HG03175 (cell line): ENCODE data around the gene ACTR3C.

Experiments used
- ATAC-seq: cut with Tn5 transposase; IDR thresholded peaks from one replicate; pipeline ENCODE4 v1.9.1; 2021; ENCODE audit warnings: mild to moderate bottlenecking, moderate library complexity; ENCODE audit not compliant: unreplicated experiment

The ACTR3C gene

DNA sequence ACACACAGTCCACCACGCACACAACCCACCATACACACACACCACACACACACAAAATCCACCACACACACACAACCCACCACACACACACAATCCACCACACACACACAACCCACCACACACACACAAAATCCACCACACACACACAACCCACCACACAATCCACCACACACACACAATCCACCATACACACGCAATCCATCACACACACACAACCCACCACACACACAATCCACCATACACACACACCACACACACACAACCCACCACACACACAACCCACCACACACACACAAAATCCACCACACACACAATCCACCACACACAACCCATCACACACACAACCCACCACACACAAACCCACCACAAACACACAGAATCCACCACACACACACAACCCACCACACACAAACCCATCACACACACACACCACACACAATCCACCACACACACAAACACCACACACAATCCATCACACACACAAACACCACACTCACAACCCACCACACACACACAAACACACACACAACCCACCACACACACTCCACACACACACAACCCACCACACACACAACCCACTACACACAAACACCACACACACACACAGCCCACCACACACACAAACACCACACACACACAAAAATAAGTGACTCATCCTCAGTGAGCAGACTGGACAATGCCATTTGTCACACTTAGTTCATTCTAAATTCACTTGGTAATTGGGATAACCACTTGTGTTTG lies 36.4 kb upstream of the ACTR3C start:
- ATAC-seq = no peak

DNA sequence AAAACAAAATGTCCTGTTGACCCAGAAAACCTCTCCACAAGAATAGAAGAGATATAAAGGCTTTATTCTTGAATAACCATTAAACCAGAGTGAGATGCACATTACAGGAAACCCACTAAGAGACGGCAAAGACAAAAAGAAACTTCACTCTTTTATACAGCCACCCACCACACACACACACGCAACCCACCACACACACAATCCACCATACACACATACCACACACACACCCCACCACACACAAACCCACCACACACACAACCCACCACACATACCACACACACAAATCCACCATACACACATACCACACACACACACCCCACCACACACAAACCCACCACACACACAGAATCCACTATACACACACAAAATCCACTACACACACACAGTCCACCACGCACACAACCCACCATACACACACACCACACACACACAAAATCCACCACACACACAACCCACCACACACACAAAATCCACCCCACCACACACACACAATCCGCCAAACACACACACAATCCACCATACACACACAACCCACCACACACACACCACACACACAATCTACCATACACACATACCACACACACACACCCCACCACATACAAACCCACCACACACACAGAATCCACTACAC lies 35.8 kb upstream of the ACTR3C start:
- ATAC-seq = no peak

GRCh38 chr7:150358433-150358832 lies 35.1 kb upstream of the ACTR3C start:
- ATAC-seq = no peak

DNA sequence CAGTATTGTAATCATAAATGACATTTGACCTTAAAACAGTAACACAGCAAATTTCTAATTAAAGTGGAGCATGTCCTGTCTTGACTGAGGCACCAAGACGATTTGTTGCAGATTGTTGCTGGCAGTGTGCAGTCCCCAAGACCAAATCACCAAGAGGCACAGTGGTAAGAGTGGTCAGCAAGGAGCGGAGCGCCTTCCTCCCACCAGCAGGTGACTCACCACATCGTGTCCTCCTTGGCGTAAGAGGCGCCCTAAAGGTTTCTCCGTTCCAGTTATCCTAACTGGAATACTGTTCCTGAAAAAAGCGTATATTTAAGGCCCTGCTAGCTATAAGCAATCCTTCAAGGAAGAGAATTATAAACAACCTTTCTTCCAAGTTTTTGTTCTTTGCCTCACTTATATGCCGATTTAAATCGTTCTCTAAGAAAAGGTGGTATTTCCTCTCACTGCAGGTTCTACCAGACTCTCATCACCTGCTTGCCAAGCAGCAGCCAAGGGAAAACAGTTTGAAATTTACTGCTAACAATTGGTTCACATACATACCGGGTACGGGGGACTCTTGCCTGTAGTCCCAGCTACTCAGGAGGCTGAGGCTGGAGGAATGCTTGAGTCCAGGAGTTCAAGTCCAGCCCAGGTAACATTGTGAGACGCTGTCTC lies 34.6 kb upstream of the ACTR3C start:
- ATAC-seq = no peak

DNA sequence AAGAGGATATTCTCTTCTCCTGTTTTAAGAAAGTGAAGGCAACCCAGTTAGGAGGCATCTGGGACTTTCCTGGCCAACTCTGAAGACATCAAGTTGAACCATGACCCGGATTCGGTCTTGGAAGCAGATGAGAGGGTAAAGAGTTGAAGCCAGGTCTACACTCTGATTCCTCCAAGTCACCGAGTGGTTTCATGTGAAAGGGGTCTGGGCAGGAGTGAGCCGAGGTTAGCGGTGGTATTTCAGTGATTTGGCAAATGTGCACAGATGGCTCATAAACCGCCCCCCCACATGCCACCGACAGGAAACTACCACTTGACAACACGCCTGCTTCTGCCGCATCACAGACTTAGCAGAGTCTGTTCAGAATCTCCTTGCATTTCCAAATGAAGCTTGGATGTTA lies 33.9 kb upstream of the ACTR3C start:
- peak; percentile 62 for ATAC-seq

- ATAC-seq = no peak
These were observed 33.0 kb upstream of the ACTR3C start for GRCh38 chr7:150356265-150356897.

DNA sequence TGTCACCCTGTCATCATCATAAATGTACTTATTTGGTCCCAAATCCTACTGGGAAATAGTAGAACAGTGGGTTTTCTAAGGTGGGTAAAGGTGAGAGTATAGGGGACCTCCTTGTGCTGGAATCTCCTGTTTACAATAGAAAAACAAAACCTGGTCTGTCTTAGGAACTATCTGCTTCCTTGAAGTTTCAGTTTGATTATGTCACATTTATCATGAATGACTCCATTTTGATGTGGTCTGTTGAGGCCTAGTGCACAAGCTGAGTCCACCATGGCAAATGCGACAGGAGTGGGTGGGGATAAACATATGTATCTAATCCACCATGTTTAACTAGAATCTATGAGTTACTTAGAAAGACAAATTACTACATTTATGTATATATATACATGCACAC lies 32.3 kb upstream of the ACTR3C start:
- no peak for ATAC-seq

- ATAC-seq = no peak
These were observed 28.3 kb upstream of the ACTR3C start for GRCh38 chr7:150351587-150352194.

DNA sequence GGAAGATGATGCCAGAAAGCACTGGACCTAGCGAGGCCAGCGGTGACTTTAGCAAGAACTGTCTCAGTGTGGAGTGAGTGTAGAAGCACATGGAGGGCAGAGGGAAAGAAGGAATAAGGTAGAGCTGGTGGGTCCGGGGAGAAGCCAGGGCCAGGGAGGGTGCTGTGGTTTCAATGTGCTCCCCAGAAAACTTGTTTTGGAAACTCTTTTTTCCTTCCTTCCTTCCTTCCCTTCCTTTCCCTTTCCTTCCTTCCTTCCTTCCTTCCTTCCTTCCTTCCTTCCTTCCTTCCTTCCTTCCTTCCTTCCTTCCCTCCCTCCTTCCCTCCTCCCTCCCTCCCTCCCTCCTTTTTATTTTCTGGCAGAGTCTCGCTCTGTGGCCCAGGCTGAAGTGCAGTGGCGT lies 23.6 kb upstream of the ACTR3C start:
- no peak for ATAC-seq

DNA sequence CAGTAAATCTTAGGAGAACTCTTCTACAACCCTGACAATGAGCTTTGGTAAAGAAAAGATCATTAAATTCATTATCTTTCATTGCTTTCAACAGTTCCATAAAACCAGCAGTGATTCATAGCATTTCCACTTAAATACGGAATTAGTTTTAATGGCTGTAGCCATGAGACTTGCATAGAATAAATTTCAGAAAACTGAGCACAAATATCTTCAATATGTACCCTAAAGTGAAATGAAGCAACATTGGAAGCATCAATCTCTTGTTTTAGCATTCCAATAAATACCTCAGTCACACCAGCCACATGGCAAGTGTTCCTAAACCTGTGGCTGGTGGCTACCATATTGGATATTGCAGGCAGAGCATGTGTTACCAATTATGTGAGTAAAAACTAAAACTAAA lies 21.7 kb upstream of the ACTR3C start:
- no peak for ATAC-seq

GRCh38 chr7:150344299-150344698 lies 21.0 kb upstream of the ACTR3C start:
- no peak for ATAC-seq

DNA sequence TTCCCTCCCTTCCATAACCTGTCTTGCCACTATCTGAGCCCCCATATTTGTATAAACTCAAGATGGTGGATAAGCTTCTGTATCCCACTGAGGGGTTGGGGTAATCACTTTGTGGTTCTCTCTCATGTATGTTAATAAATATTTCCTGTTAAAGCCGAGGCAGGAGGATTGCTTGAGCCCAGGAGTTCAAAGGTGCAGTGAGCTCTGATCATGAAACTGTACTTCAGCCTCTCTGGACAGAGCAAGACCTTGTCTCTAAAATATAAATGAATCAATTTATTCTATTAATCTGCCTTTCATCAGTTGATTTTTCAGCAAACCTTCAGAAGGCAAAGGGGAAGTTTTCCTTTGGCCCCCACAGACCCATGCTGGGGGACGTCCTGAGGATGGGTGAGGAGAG lies 19.9 kb upstream of the ACTR3C start:
- ATAC-seq = no peak

DNA sequence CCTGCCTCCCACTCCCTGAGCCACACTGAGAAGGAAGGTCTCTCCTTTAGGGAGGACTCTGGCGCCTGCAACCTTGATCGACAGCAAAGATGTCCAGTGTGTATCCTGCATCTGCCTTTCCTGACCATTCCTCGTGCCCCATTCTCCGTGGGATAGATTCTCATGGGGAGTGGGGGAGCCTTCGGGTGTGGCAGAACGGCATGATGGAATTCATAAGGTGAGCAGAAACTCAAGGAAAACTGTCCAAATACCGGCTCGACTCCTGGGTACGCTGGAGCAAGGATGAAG lies 18.7 kb upstream of the ACTR3C start:
- no peak for ATAC-seq

DNA sequence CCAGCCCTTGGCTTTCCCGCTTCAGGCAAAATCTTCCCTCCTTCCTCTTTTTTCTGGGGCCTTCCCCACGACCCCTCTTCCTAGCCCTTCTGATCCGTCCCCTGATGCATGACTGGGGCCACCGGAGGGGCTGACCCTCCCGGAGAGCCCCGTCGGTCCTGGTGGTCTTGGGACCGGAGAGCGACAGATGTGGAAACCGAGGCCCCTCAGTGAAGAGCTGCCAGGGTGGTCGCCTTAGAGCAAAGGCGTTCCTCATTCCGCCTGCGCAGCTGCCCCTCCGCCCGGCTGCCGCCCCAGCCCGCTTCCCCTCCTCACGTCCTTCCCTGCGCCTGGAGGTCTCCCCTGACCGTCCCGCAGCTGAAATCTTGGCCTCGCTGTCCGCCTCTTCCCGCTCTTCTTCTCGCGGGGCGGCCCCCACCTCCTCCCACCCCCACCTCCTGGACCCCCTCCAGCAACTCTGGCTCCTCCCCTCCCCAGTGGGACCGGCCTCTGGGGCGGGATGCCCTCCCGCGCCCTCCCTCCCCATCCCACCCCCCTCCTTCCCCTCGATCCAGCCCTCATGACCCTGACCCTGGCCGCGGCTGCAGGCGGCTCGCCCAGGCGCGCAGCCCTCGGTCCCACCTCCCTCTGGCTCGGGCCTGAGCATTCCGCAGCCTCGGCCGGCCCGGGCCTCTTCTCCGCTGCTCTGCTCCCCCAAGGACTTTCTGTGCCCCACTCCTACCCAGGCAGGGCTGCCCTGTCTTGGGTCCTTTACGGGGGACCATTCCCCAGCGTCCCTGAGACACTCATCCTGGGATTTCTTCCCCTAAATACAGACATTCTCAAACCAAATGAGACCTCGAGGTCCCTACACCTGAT lies 18.1 kb upstream of the ACTR3C start, which contains the start of gene RARRES2:
RARRES2 (minus strand) TSS at position 367 of the 858 bp plus-strand sequence. CDS start 1,020 bp downstream, outside the sequence.
- no peak for ATAC-seq

DNA sequence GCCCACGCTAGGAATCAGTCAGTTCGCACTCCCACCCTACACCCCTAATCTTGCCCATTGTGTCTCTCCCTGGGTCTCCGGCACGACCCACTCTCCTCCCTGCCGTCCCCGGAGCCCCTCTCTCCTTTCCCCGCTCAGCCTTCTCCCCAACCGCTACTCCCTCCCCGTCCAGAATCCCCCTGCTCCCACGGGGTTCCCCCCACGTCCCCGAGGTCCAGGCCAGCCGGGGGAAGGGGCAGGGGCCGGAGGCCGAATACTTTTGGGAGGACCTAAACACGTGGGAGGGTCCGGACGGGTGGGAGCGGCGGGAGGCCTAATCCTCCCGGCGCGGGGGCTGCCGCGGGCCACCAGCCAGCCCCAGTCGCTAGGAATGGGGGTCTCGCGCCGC lies 17.5 kb upstream of the ACTR3C start:
- no peak for ATAC-seq

DNA sequence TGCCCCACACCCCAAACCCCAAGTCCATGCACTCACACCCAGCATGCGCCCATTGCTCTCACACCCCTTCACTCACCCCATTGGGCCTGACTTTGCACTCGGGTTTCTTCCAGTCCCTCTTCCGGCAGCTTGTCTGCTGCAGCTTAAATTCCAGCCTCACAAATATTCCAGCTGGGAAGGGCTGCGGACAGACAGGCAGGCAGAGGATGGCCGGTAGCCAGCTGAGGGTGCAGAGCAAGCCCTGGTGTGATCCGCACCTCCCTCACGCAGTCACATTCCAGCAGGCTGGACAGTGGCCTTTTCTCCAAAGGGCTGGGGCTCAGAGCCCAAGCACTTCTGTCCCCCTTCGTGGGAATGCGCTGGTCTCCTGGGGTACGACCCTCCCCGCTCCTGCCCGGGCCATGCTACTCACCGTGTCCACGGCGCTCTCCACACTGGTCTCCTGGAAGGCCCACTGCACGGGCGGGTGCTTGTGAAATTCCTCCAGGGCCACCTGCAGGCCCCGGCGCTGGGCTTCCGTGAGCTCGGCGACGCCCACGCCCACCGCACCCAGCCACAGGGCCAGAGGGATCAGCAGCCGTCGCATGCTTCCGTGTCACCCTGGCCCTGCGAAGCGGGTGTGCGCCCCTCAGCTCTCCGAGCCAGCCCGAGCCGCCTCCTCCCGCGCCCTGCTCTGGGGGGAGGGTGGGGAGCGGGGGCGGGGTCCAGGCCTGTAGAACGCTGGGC lies 16.8 kb upstream of the ACTR3C start:
- ATAC-seq = no peak

DNA sequence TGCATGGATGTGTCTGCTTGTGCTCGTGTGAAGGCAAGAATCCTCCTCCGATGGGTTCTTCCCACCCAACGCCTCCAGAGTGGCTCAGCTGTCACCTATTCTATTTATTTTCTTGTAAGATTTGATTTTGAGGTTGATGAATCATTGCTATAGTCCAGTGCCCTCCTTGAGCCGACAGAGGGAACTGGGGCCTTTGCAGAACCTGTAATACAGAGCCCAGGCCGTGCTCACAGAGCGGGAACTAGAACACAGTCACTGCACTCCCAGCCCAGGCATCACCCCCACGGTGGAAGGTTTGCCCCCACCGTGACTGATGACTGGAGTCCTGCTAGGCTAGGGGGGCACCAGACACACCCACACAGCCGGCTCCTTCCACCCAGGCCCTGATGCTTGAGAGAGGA lies 16.1 kb upstream of the ACTR3C start:
- ATAC-seq = no peak

DNA sequence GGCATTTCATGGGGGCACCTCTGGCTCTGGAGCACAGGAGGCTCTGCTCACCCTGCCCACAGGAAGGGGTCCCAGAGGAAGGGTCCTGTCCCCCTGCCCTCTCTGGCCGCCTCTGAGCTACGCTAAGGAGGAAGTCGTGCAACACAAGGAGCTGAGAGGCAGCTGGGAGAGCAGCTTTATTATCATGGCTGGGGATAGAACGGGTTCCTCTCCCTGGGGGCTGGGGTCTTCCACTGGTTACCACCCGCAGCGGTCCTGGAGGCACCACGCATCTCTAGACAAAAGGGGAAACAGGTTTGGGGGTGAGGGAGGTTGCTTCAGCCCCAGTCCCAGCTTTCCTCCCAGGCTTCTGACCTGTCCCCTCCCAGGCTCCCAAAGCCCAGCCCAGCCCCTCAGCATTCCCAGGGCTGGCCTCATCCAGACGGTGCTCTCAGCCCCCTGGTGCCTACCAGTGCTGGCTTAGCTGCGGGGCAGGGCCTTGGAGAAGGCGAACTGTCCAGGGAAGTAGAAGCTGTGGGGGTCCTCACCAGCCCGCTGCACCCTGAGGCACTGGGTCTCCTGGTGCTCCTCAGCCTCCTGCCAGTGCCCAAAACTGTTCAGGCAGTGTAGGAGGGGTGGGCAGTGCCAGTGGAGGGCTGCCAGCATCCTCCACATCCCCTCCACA lies 15.0 kb upstream of the ACTR3C start:
- ATAC-seq = no peak

DNA sequence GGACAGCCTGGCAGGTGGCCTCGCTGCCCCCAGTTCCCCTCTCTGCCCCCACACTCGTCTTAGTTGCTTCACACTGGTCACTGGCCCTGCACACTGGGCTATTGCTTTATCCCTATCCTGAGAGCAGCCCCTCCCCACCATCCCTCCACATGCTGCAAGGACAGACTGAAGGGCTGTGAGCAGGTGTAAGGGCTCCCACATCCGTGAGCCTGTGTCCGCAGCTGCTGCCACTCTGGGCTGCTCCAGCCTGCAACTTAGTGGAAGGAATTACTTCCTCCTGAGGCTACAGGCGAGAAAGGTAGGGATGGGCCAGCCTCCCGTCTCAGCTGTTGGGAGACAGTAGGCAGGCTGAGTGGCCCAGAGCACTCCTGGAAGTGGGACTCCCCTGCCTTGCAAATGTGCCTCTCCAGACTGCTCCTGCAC lies 14.3 kb upstream of the ACTR3C start:
- no peak for ATAC-seq
